ENCODE data around the gene EMC8.

GRCh38 chr16:85845266-85845665, 45.9 kb upstream of the EMC8 start:
- no peak for TF ChIP-seq CTCF (IDR thresholded peaks at IDR 0.05)
- TF ChIP-seq ZFX (IDR thresholded peaks at IDR 0.05; ENCODE audit: borderline replicate concordance): no peak
